Gastrocnemius medialis (tissue), 4 donors: ENCODE data around the gene ZNF217. TPM values are rescaled to one million over a fixed set of nuclear protein-coding genes. Genes with fewer than 3 reads are reported as not detected.
"Not testable (repeated sequence)": the region's sequence is repeated elsewhere in the genome, so short reads cannot be mapped to it uniquely, and the experiment has no call there.

Source experiments
- ATAC-seq, 2 donors: fragments of 150-250 bp; one replicate each; pipeline ENCODE4 v1.9.1; 2016
- DNase-seq, 2 donors: peaks; one replicate each; pipeline ENCODE4 v3.0.0-alpha.2; 2019
- H3K27ac ChIP-seq, 4 donors: fragments of 200-600 bp; sonication (generic); 1 replicate in 1 of 4; 2 replicates in 3 of 4; pipeline ENCODE4 v1.5.1; 2016 to 2018; ENCODE audit warnings: mild to moderate bottlenecking in 2 of 4, moderate library complexity in 1 of 4
- H3K27me3 ChIP-seq, 3 donors: fragments of 200-600 bp; sonication (generic) in 2 of 3; 1 replicate in 1 of 3; 2 replicates in 2 of 3; pipeline versions ENCODE4 v1.5.1 to v1.6.0; 2016 to 2019; ENCODE audit warnings: mild to moderate bottlenecking in 1 of 3, moderate library complexity in 1 of 3
- H3K36me3 ChIP-seq, 2 donors: fragments of 200-600 bp; sonication (generic) in 1 of 2; one replicate each; pipeline ENCODE4 v1.5.1; 2017 to 2018
- H3K4me1 ChIP-seq, 2 donors: fragments of 200-600 bp; sonication (generic) in 1 of 2; one replicate each; pipeline ENCODE4 v1.5.1; 2016 to 2017; ENCODE audit warnings: mild to moderate bottlenecking in 2 of 2
- H3K4me3 ChIP-seq, 4 donors: fragments of 200-600 bp; sonication (generic) in 3 of 4; 1 replicate in 1 of 4; 2 replicates in 3 of 4; pipeline ENCODE4 v1.5.1; 2016 to 2019; ENCODE audit warnings: mild to moderate bottlenecking in 2 of 4
- H3K9me3 ChIP-seq, 3 donors: fragments of 200-600 bp; sonication (generic) in 2 of 3; 1 replicate in 1 of 3; 2 replicates in 2 of 3; pipeline ENCODE4 v1.5.1; 2016 to 2019
- CTCF ChIP-seq, 5 experiments: fragments of 450-650 bp in 3 of 5; fragments of 200-600 bp in 2 of 5; sonication (generic) in 2 of 5; IDR thresholded peaks in 4 of 5; conservative IDR thresholded peaks in 1 of 5; 1 replicate in 4 of 5; 2 replicates in 1 of 5; pipeline ENCODE4 v1.5.1; 2016 to 2019; ENCODE audit warnings: antibody characterized with exemption in 5 of 5, mild to moderate bottlenecking in 3 of 5, moderate library complexity in 3 of 5
- POLR2A ChIP-seq, 2 donors: fragments of 450-650 bp; IDR thresholded peaks; one replicate each; pipeline ENCODE4 v1.6.1; 2017; ENCODE audit warnings: antibody characterized with exemption in 2 of 2, mild to moderate bottlenecking in 2 of 2, moderate library complexity in 2 of 2
- in situ Hi-C, 4 donors: fragments of 200-750 bp; cut with MboI; loops; one replicate each; pipeline versions ENCODE4 v1.15.0 to v1.8.0; 2017; ENCODE audit warnings: low sequenced_read_pairs in 4 of 4
- intact Hi-C: fragments of 100-400 bp; cut with DNase I; formaldehyde crosslinking; loops from one replicate; pipeline ENCODE4 v1.15.1; 2023; ENCODE audit warnings: low total_unique reads
- total RNA-seq, 4 donors: library from RNA; depleted of rRNA; stranded (reverse); fragments of >200 nt; gene quantifications; one replicate each; pipeline versions ENCODE4 v1.1.0 to v1.2.3, GENCODE V29; 2016

ZNF217 gene
- total RNA-seq, 4 donors from 2014 or later: 4.1 to 5.9 (median 4.7) TPM

DNA sequence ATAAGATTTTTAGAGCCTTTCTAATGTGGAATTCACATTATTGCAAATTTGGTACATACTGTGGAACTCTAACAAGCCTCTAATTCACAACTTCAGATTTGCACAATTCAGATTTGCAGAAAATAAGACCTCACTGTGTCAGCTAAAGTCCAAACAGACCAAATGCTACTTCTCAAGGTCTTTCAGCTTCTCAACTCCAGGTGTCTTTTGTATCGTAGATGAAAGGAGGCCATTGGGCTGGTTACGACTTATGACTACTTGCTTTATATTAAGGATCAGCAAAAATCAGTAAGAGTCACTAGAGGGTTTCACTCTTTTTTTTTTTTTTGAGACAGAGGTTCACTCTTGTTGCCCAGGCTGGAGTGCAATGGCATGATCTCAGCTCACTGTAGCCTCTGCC is 37.8 kb downstream of the ZNF217 start:
- Histone ChIP-seq H3K9me3 (no peaks in the 10 kb centered on the region), H3K27me3 (no peaks in the 10 kb centered on the region), H3K4me3 (no peak overlapping the region), H3K4me1 (no peaks in the 10 kb centered on the region), H3K36me3 (no peaks in the 10 kb centered on the region), H3K27ac (no peak overlapping the region)
- in situ Hi-C loops (loop anchor here in 1 of 4 donors (25.0 kb wide), 1 partner anchor 506 kb away; the partner anchor contains the start of gene BCAS1), intact Hi-C loops (no loop called here)
- DNase-seq: no peak
- ATAC-seq: no peak
- TF ChIP-seq POLR2A (IDR thresholded peaks at IDR 0.05) (no peak), CTCF (IDR thresholded peaks at IDR 0.05 in 4 of 5, conservative IDR thresholded peaks at IDR 0.05 in 1 of 5) (no peak)

DNA sequence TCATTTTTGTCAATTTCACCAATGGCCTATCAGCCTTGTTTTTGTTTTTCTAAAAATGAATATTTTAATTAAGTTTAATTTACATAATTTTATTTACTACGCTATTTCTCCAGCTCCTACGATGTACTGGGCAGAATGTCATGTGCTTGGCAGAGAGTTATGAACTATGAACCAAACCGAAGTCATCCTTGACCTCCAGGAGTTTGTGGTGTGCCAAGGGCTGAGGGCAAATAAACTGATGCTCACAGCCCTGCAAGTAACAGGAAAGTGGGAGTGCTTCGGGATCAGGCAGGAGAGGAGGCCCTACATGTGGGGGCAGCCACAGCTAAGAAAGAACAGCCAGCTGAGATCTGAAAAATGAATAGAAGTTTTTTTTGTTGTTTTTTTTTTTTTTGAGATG is 38.6 kb downstream of the ZNF217 start:
- intact Hi-C loops (no loop called here), in situ Hi-C loops (loop anchor here in 1 of 4 donors (25.0 kb wide), 1 partner anchor 507 kb away; the partner anchor contains the start of gene BCAS1)
- TF ChIP-seq POLR2A (IDR thresholded peaks at IDR 0.05) (no peak), CTCF (IDR thresholded peaks at IDR 0.05 in 4 of 5, conservative IDR thresholded peaks at IDR 0.05 in 1 of 5) (no peak)
- no peaks in the 10 kb centered on the region for H3K36me3 ChIP-seq
- H3K27ac ChIP-seq: no peak overlapping the region
- no peaks in the 10 kb centered on the region for H3K4me1 ChIP-seq
- H3K27me3 ChIP-seq: no peaks in the 10 kb centered on the region
- no peak overlapping the region for H3K4me3 ChIP-seq
- ATAC-seq (no peak), DNase-seq (no peak)
- no peaks in the 10 kb centered on the region for H3K9me3 ChIP-seq

DNA sequence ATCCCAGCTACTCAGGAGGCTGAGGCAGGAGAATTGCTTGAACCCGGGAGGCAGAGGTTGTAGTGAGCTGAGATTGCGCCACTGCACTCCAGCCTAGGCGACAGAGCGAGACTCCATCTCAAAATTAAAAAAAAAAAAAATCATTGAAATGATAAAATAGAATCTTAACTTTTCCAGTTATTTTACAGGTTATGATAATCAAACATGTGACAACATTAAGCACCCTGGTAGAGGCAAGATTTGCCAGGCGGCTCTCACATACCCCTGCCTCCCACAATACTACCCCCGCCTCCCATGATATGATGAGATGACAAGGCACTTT is 41.1 kb downstream of the ZNF217 start:
- in situ Hi-C loops: loop anchor here in 1 of 4 donors (25.0 kb wide), 1 partner anchor 510 kb away; the partner anchor contains the start of gene BCAS1
- H3K27me3 ChIP-seq, H3K27ac ChIP-seq, intact Hi-C loops, H3K4me3 ChIP-seq, H3K9me3 ChIP-seq, DNase-seq, H3K36me3 ChIP-seq, H3K4me1 ChIP-seq, ATAC-seq: not testable (repeated sequence)

DNA sequence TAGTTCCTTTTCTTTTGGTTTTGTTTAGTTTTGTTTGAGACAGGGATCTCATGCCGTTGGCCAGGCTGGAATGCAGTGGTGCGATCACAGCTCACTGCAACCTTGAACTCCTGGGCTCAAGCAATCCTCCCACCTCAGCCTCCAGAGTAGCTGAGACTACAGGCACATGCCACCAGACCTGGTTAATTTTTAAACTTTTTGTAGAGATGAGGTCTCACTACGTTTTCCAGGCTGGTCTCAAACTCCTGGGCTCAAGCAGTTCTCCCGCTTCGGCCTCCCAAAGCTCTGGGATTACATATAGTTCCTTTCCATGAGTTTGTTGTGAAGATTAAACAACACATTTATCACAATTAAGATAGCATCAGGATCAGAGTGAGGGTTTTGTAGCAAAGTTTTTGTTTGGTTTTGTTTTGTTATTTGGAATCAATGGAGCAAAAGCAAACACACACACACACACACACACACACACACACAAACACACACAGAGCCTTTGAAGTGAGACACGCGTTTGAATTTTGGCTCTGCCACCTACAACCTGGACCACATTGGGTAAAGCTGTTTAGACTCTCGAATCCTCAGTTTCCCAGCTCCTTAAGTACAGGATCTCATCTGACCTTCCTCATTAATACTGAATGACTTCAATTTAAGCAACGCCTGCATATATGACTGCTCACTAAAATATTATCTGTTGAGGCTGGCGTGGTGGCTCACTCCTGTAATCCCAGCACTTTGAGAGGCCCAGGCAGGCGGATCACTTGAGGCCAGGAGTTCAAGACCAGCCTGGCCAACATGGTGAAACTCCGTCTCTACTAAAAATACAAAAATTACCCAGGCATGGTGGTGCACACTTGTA is 41.7 kb downstream of the ZNF217 start:
- ATAC-seq, H3K27ac ChIP-seq, H3K36me3 ChIP-seq, DNase-seq, H3K4me3 ChIP-seq, H3K27me3 ChIP-seq, H3K9me3 ChIP-seq, H3K4me1 ChIP-seq, intact Hi-C loops: not testable (repeated sequence)
- in situ Hi-C loops: loop anchor here in 1 of 4 donors (25.0 kb wide), 1 partner anchor 510 kb away; the partner anchor contains the start of gene BCAS1

DNA sequence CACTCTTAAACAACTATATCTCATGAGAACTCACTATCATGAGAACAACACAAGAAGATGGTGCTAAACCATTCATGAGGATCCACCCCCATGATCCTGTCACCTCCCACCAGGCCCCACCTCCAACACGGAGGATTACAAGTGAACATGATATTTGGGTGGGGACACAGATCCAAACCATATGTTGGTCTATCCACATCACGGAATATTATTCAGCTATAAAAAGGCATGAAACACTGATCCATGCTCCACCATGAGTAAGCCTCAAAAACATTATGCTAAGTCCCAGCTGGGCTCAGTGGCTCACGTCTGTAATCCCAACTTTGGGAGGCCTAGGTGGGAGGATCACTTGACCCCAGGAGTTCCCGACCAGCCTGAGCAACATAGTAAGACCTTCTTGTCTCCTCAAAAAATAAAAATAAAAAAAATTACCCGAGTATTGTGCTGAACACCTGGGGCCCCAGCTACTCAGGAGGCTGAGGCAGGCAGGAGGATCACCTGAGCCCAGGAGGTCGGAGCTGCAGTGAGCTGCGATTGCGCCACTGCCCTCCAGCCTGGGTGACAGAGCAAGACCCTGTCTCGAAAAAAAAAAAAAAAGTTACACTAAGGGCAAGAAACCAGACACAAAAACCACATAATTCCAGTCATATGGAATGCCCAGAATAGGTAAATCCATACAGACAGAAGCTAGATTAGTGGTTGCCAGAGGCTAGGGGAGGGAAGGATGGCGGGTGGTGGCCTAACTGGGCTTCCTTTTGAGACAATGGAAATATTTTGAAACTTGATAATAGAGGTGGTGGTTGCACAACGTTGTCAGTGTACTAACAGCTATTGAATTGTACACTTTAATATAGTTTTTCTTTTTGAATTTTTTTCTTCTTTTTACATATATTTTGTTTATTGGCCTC is 43.1 kb downstream of the ZNF217 start:
- Histone ChIP-seq H3K4me3 (no peak overlapping the region), H3K36me3 (no peaks in the 10 kb centered on the region), H3K27me3 (no peaks in the 10 kb centered on the region), H3K27ac (no peak overlapping the region), H3K4me1 (no peaks in the 10 kb centered on the region), H3K9me3 (no peaks in the 10 kb centered on the region)
- intact Hi-C loops (no loop called here), in situ Hi-C loops (loop anchor here in 1 of 4 donors (25.0 kb wide), 1 partner anchor 512 kb away; the partner anchor contains the start of gene BCAS1)
- TF ChIP-seq POLR2A (IDR thresholded peaks at IDR 0.05): no peak
- no peak for TF ChIP-seq CTCF (IDR thresholded peaks at IDR 0.05 in 4 of 5, conservative IDR thresholded peaks at IDR 0.05 in 1 of 5)
- ATAC-seq: no peak
- no peak for DNase-seq
